Adipose tissue (tissue), 3 donors: ENCODE measurements around the gene PDZRN3. TPM values are rescaled to one million over a fixed set of nuclear protein-coding genes. Genes with fewer than 3 reads are reported as not detected.

ENCODE experiments used
- H3K27ac ChIP-seq: one replicate; pipeline ENCODE4 v1.5.1; 2013; ENCODE audit warnings: low read depth, low read length
- WGBS, 3 donors: extraction: QIAGEN DNeasy Blood & Tissue Kit; methylation state at CpG; one replicate each; pipeline ENCODE4 v1.1.7; 2013; 5-methylcytosine and 5-hydroxymethylcytosine counted together
- polyA plus RNA-seq, 3 donors: library from polyadenylated mRNA; stranded (reverse); fragments of 200-250 nt; gene quantifications; one replicate each; pipeline ENCODE4 v1.2.3, GENCODE V29; 2013
- donor health status: healthy with polysubstance abuse.
- donor health status: Bipolar disorder and iron deficiency.
- donor health status: healthy.

PDZRN3 gene
- polyA plus RNA-seq, 3 donors: 6.6 to 45.8 (median 30.8) TPM

GRCh38 chr3:73510334-73510733 is 114.4 kb downstream of the PDZRN3 start:
- 92 to 96% (median 94%) methylated on average over 4 of the region's 4 CpGs for WGBS, 3 donors

DNA sequence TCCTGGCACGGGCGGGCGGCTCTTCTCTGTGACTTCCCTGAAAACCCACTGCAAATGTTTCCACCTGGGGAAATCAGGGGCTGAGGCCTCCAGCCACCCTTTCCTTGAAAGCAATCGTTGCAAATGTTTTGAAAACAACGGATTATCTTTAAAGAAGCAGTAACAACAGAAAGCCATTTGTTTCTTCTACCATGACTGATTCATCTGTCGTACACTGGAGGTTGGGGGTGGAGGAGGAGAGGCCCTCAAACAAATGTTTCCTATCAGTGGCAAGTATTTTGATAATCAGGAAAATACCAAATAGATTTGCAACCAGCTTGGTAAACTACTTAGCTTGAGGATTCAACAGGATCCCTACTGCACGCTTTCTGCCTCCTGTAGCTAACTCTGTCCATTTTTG is 114.9 kb downstream of the PDZRN3 start:
- WGBS, 3 donors: 56 to 63% (median 57%) methylated on average over 7 of the region's 7 CpGs
- no peak overlapping the region for H3K27ac ChIP-seq

More at GRCh38 chr3:73510334-73510733, 114.4 kb downstream of the PDZRN3 start:
- no peak overlapping the region for H3K27ac ChIP-seq

GRCh38 chr3:73509066-73509465 is 115.7 kb downstream of the PDZRN3 start:
- WGBS, 3 donors: 78 to 84% (median 82%) methylated on average over 5 of the region's 5 CpGs
- H3K27ac ChIP-seq: no peak overlapping the region

GRCh38 chr3:73508330-73508954 is 116.3 kb downstream of the PDZRN3 start:
- no peak overlapping the region for H3K27ac ChIP-seq
- 8 to 17% (median 16%) methylated on average over 6 of the region's 6 CpGs for WGBS, 3 donors

DNA sequence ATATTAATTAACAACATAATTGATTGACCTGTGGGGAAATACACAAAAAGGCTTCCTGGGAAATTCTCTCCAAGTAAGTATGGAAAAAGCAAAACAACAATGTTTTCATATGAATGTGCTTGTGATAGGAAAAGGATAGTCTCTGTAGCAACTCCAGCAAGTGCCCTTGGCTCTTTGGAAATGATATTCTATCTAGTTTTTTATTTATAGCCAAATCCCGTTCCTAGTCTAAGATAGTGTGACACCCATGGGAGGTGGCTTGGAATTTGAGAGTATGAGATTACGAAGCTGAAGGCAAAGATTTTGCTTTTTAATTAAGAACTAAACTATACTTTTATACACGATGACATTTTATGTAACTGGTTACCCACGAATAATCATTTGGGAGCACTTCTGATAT is 119.9 kb downstream of the PDZRN3 start:
- WGBS, 3 donors: 45 to 60% (median 48%) methylated on average over 4 of the region's 4 CpGs
- no peak overlapping the region for H3K27ac ChIP-seq

DNA sequence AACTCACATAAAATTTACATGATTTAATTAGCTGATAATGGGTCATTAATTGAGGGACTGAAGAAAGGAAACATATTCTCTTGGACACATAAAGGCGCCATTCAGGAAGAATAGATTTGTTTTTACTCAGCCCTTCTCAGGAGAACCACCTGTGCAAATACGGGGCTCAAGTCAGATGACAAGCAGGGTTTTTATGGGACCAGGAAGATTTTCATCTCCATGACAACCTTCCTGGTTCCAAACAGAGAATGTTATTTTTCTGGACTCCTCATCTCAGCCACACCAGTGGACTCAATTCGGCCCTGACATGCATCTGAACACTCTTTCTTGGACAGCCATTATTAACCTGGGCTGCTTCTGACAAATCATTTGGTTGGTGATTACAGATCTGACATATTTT is 120.5 kb downstream of the PDZRN3 start:
- whole genome bisulfite sequencing, 3 donors: 35 to 72% (median 63%) methylated on average over 3 of the region's 3 CpGs
- no peak overlapping the region for H3K27ac ChIP-seq

- 46 to 58% (median 50%) methylated on average over 4 of the region's 4 CpGs for WGBS, 3 donors
- H3K27ac ChIP-seq: no peak overlapping the region
Measured at GRCh38 chr3:73503781-73504180, 121.0 kb downstream of the PDZRN3 start.

DNA sequence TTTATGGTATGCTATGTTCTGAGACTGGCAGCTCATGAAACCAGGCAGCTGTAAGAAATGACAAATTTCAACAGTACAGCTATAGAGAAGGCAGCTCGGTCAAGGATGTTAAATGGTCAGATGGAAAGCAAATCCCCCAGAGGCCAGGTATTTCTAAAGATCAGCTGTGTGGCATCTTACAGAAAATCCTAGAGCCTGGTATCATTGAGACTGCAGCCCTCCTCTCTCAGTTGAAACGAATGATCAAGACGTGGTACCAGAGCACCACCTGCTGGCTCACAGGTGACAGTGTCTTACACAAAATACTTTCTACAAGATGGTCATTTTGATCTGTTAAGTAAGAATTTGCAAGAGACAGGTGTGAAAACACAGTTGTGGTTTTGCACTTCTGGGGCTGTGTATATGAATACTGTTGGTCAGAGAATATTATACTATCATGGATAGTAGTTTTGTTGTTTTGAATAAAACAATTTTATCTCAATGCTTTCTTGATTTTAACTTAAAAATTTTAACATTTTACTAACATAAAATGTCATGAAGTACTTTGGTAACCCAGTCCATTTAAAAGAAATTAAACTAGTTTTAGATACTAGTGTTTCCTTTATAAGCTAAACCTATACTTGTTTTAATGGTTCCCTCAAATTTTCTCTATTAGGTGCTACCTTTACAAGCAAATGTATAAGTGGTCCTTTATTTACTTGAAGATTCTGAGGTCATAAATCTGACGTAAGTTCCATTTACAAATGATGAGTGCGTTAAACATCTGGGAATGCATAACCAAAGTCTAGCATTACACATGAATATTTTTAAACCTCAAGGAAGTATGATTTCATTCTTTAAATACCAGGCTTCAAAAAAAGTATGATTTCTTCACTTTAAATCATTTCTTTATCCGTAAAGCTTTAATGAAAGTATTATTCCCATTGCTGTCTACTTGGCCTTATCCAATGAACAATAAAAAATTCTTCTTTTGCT is 121.8 kb downstream of the PDZRN3 start:
- no peak overlapping the region for H3K27ac ChIP-seq
- WGBS, 3 donors: 36 to 41% (median 37%) methylated on average over 6 of the region's 6 CpGs

- no peak overlapping the region for H3K27ac ChIP-seq
- WGBS, 3 donors: 94 to 95% (median 95%) methylated on average over 1 of the region's 1 CpG
Measured at GRCh38 chr3:73500321-73500720, 124.4 kb downstream of the PDZRN3 start.

DNA sequence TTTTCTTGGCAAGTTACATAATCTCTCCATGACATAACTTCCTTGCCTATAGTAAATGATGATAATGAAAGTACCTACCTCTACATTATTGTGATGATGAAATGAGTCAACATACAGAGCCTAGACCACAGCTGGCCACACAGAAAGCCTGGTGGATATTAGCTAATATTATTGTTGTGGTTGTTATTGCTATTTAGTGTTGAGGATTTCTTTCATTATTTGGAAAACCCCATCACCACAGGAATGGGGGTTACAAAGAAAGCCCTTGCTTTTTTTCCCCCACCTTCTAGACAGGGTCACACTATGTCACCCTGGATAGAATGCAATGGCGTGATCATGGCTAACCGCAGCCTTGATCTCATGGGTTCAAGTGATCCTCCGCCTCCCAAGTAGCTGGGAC is 125.0 kb downstream of the PDZRN3 start:
- no peak overlapping the region for H3K27ac ChIP-seq
- 95 to 98% (median 96%) methylated on average over 3 of the region's 3 CpGs for WGBS, 3 donors

DNA sequence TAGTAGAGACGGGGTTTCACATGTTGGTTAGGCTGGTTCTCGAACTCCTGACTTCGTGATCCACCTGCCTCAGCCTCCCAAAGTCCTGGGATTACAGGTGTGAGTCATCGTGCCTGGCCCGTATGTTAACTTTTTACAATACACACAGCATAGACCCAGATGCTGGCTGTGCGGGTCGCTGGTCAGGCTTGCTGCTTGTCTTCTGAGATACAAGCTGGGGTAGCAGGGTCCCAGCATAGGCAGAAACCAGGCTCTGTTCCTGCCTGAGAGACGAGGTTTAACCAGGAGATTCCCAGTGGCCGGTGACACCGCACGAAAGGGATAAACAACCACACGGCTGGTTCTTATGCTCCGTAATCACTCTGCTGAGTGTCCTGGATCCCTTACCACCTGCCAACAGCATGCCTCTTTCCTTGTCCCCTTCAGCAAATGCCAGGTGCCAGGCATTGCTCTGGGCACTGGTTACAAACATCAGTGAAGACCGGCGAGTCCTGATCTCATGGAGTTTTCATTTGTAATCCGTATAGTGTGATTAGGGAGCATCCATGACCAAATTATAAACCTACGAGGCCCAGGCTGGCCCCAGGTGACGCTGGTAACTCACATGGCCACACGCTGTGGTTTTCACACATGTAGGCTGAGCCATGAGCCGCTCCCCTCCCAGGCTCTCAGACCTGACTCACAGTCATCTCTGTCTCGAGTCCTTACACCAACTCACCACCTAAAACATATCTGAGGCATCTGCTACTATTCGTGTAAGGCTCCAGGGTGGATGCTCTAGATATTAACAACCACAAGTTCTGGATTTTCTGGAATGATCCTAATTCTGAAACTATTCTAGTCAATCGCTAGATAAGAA is 125.7 kb downstream of the PDZRN3 start:
- 89 to 91% (median 90%) methylated on average over 23 of the region's 23 CpGs for WGBS, 3 donors

GRCh38 chr3:73497646-73498406 is 126.9 kb downstream of the PDZRN3 start:
- WGBS, 3 donors: 89 to 92% (median 91%) methylated on average over 13 of the region's 13 CpGs
- H3K27ac ChIP-seq: no peak overlapping the region

More for the DNA sequence above, 125.7 kb downstream of the PDZRN3 start:
- no peak overlapping the region for H3K27ac ChIP-seq

DNA sequence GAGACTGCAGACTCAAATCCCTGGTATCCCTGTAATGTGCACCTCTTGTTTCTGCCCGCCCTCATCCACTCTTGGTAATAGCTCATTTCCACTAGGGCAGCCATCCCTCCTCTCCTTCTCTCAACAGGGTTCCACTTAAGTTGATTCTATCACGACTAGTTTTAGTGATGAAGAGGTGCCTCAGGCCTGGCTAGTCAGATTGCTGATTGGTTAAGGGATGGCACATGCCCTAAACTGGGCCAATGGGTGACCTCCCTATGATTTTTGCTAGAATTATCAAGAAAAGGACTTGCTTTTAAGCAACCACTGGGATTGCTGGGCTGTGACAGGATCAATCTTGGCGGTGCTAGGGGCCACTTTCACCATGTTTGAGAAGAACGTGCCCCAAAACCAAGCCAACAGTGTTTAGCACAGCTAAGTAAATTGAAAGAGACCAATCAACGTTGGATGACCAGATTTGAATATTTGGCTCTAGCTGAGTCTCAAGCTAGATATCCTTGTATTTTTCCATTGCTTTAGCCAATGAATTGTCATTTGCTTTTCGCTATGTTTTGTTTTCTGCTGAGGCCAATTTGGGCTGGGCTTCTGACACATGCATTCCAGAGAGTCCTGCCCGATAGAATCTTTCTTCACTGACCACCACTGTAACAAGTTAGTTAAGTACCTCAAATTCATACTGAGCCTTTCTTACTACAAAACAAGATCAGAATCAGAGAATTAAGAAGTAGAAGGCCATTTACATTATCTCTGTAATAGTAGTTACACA is 131.0 kb downstream of the PDZRN3 start:
- WGBS, 3 donors: 40 to 68% (median 65%) methylated on average over 7 of the region's 7 CpGs
- H3K27ac ChIP-seq: no peak overlapping the region

DNA sequence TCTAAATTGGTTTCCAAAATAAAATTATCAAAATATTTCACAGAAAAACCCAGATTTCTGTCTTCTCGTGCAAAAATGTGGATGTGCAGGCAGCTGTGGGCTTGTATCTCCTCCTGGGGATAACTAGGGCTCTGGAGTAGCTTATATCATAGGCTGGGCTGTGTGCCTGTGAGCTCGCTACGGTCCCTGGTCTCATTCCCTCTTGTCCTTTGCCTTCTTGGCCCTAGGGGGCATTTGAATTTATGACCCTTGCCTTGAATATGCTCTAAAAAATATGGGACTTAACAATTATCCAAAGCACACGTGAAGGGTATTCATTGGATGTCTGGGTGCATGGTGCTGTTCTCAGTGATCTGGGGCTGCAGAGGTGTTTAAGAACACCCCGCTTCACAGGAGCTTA is 132.6 kb downstream of the PDZRN3 start:
- WGBS, 3 donors: 46 to 71% (median 59%) methylated on average over 5 of the region's 5 CpGs
- H3K27ac ChIP-seq: no peak overlapping the region

- no peak overlapping the region for H3K27ac ChIP-seq
Measured at GRCh38 chr3:73491287-73491662, 133.5 kb downstream of the PDZRN3 start.

DNA sequence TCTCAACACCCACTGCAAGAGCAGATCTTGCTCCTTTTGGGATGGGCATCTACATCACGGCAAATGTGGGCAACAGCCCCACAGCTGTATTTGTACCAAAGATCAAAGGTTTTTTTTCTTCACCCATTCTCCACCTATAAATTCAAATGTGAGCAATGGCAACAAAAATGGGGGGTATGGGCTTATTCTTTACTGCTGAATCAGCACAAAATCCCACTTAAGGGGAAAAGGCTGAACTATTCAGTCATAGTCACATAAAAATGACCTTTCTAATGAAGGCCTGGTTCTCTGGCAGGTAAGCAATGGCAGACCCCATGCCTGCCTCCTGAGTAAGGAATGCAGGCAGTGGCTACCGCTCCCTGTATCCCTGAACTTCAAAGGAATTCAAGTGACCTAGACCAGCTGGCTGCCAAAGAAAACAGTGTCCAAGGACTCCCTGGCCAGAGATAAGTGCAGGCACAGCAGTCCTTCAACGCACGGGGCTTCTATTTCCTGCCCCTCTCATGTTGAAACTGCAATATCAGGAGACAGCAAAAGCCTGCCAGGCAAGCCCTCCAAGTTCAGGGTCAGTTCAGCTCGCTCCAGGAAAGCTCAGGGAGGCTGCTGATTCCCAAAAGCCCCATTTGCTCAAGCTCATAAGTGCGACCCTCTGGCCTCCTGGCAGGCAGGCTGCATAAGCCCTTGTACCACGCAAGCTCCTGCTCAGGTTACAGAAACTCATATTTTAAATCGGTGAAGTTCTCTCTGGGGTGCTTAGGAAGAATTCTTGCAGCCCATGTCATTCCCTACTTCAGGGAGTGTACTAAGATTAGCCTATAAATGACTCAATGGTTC is 134.1 kb downstream of the PDZRN3 start:
- 34 to 46% (median 35%) methylated on average over 8 of the region's 8 CpGs for WGBS, 3 donors
- no peak overlapping the region for H3K27ac ChIP-seq
